HG03095 (cell line): ENCODE data around the gene TRAP1.
"Not testable (repeated sequence)": the region's sequence is repeated elsewhere in the genome, so short reads cannot be mapped to it uniquely, and the experiment has no call there.

ENCODE experiments used
- ATAC-seq: cut with Tn5 transposase; IDR thresholded peaks from one replicate; pipeline ENCODE4 v1.9.1; 2021; ENCODE audit warnings: moderate library complexity; ENCODE audit not compliant: unreplicated experiment

Gene TRAP1

DNA sequence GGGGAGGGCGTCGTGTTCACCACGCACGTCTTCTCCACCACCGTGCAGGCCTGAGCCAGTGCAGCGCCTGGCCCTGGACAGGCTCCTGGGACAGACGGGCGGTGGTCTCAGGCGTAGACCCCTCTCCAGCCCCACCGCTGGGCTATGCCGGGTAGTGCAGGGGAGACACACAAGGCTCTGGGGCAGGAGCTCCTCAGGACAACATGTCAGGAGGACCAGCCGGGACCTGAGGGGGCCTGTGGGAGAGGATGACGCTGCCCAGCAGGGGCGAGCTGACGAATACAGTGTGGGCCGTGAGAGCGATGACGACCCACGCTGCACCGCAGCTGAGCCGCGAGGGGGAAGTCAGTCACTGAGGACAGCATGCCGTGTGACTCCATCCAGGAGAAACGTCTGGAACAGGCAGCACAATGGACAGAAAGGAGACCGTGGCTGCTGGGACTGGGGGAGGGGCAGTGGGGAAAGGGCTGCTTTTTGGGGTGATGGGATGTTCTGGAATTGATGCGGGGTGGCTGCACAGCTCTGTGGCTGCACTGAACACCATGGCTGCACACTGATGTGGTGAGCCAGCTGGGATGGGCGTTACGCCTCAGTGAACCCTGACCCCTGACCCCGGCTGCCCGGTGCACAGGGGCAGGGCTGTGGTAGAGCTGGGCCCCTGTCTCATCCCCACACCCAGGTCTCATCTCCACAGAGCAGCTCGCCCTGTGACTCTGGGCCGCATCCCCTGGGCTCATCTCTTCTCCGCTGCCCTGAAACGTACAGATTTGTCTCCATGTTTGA is 42.6 kb downstream of the TRAP1 start:
- ATAC-seq, result no peak

GRCh38 chr16:3673676-3674377 is 43.5 kb downstream of the TRAP1 start:
- ATAC-seq, result no peak

DNA sequence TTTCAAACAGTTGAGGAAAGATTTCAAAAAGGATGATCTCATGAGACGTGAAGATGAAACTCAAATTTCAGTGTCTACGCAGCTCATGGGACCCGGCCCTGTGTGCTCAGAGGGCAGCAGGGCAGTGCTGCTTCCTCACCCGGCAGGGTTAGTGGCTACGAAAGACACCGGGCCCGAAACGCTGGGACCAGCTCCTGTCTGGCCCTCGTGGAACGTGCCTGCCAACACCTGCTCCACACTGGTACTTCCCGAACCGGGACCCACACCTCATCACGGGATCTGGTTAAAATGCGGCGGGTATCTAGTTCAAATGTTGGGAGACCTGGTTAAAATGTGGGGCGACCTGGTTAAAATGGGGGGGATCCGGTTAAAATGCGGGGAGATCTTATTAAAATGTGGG is 44.1 kb downstream of the TRAP1 start:
- ATAC-seq, result no peak

- no peak for ATAC-seq
Measured at GRCh38 chr16:3672571-3673041, 44.7 kb downstream of the TRAP1 start.

DNA sequence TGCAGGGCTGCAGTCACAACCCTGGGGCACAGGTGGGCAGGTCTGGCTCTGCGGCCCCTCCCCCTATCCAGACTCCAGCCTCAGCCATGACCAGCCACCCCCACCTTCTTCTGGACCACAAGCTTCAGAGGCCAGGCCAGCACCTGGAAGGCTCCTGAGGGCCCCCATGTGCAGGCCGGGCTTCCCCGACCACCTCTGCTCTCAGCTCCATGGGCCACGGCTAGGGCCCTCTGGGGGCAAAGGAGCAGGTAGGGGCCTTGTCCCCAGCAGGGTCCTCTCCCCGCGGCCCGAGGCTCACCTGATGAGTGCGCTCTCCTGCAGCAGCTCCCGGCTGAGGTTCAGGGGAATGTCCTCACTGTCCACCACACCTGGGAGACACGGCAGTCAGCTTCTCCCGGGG is 45.9 kb downstream of the TRAP1 start:
- ATAC-seq, result no peak

DNA sequence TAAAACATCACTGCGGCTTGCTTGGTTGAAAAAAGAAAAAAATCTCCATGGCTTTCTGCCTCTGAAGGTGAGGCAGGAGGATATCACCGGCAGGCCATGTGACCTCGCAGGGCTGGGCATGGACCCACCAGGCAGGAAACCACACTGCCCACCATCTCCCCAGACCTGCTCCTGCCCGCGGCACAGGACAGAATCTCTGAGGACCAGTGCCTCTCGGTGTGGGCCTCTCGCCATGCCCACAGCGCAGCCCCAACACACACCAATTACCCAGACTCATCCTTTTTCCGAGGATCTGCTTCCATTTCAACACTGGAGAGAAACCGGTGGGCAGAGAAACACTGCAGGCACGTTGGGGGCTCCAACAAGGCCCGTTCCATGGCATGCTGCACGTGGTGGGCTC is 46.6 kb downstream of the TRAP1 start:
- no peak for ATAC-seq

DNA sequence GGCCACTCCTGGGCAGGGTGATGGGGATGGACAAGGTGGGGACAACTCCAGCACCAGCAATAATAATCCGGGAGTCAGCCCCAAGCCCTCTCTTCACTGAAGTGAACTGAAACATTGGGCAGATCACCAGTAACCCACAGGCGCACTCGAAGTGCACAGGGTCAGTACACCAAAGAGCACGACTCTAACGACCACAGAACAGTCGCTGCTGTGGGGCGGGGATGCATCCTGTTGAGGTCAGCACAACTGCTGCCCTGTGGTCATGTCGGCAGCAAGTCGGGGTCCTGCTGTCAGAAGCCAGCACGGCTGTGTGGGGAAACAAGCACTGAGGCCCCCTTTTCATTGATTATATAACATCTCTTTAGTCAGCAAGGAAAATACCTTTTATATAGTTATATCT is 48.2 kb downstream of the TRAP1 start:
- ATAC-seq, result no peak

DNA sequence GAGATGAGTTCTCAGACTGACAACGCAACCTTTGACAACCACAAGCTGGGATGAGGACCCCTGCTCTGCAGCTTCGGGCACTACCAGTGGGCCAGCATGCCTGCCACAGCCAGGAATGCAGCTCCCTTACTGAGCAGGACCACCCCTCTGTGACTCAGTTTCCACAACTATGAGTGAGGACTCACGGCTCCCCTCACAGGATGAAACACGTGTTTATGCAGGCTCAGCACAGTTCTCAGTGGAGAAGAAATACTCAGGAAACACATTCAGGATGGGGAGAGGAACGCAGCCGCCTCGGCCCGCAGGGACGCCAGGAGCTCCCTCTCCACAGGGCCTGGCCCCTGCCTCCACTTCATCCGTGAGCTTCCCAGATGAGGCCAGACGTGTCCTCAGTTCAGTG is 48.7 kb downstream of the TRAP1 start:
- no peak for ATAC-seq

- no peak for ATAC-seq
Measured at GRCh38 chr16:3665508-3665907, 51.8 kb downstream of the TRAP1 start.

- ATAC-seq, result no peak
Measured at GRCh38 chr16:3664187-3664896, 53.0 kb downstream of the TRAP1 start.

GRCh38 chr16:3662601-3663000 is 54.7 kb downstream of the TRAP1 start:
- no peak for ATAC-seq

- ATAC-seq, result no peak
Measured at GRCh38 chr16:3661922-3662321, 55.4 kb downstream of the TRAP1 start.

DNA sequence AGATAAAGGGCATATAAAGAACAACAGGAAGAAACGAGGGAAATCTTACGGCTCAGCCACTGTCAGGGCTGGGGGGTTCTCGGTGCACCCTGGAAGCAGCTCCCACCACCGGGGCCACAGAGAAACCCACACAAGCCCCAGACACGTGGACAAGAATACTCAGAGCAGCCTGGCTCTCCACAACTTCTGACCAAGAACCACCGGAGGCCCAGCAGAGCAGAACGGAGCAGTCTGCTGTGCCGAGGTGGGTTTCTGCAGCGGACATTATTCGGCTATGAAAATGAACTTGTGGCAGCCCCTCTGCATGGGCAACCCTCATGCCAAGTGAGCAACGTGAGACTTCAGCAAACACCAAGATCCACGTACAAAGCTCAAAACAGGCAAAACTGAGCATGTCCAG is 56.0 kb downstream of the TRAP1 start:
- ATAC-seq, result no peak

- no peak for ATAC-seq
Measured at GRCh38 chr16:3659251-3659650, 58.1 kb downstream of the TRAP1 start.

DNA sequence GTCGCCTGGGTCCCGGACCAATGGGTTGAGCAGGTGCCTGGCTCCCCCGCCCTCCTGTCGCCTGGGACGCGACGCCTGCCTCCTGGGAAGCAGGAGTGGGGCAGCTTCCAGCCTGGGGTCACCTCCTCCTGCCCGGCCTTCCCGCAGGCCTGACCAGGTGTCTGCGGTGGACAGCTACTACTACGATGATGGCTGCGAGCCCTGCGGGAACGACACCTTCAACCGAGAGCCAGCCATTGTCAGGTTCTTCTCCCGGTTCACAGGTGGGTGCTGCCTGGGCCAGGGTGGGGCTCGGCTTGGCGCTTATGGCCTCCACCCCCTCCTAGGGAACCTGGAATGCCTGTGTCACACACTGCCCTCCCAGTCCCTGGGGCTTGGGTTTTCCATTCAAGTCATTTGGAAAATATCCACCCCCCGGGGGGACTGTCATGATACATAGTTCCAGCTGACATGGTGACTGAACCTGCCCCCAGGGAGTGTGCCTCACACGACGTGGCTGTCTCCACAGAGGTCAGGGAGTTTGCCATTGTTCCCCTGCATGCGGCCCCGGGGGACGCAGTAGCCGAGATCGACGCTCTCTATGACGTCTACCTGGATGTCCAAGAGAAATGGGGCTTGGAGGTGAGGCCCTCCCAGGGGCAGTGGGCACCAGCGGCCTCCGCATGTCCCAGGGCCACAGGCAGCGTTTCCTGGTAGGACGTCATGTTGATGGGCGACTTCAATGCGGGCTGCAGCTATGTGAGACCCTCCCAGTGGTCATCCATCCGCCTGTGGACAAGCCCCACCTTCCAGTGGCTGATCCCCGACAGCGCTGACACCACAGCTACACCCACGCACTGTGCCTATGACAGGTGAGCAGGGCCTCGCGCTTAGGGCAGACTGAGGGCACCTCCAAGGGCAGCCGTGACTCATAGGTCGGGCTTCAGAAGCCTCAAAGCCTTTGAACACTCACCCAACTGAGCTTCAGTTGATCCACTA is 60.5 kb downstream of the TRAP1 start:
- ATAC-seq, result no peak

DNA sequence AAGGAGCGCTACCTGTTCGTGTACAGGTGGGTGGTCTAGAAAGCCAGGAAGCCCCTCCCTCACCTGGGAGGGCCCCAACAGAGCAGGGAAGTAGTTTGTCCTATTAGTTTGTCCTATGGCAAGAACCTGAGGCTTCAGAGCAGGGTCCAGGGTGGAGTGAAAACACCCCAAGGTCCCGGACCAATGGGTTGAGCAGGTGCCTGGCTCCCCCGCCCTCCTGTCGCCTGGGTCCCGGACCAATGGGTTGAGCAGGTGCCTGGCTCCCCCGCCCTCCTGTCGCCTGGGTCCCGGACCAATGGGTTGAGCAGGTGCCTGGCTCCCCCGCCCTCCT is 61.2 kb downstream of the TRAP1 start:
- ATAC-seq, result not testable (repeated sequence)

DNA sequence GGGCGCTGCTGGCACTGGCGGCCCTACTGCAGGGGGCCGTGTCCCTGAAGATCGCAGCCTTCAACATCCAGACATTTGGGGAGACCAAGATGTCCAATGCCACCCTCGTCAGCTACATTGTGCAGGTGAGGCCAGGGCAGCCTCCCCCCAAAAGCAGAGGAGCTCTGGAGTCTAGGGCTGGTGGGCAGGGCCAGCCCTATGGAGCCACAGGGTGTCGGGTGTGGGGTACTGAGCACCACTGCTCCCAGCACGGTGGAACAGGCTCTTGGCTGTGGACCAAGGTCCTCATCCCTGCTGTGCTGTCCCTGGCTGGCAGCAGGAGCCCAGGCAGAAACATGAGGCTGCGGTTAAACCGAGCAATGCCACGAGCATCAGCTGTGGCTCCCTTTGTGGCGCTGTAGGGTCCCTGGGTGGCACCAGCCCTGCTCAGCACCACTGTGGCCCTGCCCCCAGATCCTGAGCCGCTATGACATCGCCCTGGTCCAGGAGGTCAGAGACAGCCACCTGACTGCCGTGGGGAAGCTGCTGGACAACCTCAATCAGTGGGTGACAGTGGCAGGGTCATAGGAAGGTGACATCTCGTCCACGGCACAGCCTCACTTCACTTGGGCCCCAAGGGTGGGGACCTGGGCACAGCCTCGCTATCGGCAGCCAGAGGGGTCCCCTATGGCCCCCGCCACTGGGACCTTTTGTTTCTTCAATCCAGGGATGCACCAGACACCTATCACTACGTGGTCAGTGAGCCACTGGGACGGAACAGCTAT is 61.7 kb downstream of the TRAP1 start:
- no peak for ATAC-seq

- ATAC-seq, result no peak
Measured at GRCh38 chr16:3655030-3655395, 62.3 kb downstream of the TRAP1 start.

DNA sequence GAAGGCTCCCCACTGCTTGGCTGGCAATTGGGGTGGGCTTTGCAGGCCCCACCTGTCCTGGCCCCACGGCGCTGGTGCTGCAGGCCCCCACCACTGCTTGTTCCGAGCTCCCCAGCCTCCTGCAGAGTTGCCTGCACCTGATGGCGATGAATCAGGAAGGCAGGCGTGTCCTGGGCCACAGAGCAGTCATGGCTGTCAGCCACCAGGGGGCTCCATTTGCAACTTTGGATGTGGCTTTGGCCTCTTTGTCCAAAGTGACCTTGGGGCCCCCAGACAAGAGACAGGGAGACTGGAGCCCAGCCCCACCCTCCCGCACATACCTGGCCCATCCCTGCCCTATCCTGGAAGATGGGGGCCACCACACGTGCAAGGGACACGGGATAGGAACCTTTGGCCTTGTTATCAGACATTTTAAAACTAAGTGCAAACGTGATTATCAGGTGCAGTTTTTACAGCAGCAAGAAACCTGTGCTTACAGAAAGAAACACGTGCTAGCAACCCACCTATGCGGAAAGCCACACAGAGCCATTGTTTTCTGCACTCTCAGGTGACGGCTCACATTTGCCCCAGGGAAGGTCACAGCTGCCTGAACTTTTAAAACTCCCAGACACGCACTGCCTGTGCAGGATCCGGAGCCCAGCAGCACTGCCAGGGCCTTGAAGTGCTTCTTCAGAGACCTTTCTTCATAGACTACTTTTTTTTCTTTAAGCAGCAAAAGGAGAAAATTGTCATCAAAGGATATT is 62.9 kb downstream of the TRAP1 start, which contains the start of gene DNASE1:
TSS of gene DNASE1 (plus strand) at position 443 of the 743 bp plus-strand sequence. CDS start 683 bp downstream, outside the sequence.
- no peak for ATAC-seq
